Measurements from ENCODE around the gene ZNF142.

ZNF142 gene

DNA sequence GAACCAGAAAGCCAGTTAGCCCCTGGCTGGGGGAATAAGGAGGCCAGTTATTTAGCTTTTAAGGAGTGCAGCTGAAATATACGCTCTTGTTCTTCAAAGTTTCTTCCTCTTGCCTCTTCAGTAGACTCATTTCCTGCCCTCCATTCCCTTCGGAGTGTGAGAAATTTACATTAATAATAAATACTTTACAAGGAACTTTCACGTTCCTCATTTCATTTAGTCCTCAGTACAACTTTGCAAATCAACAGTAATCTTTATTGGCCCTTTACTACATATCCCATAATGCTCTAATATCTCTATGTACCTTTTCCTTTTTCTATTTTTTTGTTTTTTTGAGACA, 36.1 kb downstream of the ZNF142 start:
- Histone ChIP-seq H3K27ac (ENCODE audit: low read depth, low read length) (no peak overlapping the region), H3K4me1 (ENCODE audit: control insufficient read depth, insufficient read depth, low read length) (no peaks in the 10 kb centered on the region), H3K9ac (ENCODE audit: low read depth, low read length) (no peak overlapping the region), H3K9me3 (ENCODE audit: control insufficient read depth, insufficient read depth, low read length) (no peaks in the 10 kb centered on the region), H3K36me3 (ENCODE audit: control insufficient read depth, insufficient read depth, low read length) (no peaks in the 10 kb centered on the region), H3K27me3 (ENCODE audit: control insufficient read depth, insufficient read depth, low read length) (no peaks in the 10 kb centered on the region), H3K4me3 (ENCODE audit: low read depth, low read length) (no peak overlapping the region)

DNA sequence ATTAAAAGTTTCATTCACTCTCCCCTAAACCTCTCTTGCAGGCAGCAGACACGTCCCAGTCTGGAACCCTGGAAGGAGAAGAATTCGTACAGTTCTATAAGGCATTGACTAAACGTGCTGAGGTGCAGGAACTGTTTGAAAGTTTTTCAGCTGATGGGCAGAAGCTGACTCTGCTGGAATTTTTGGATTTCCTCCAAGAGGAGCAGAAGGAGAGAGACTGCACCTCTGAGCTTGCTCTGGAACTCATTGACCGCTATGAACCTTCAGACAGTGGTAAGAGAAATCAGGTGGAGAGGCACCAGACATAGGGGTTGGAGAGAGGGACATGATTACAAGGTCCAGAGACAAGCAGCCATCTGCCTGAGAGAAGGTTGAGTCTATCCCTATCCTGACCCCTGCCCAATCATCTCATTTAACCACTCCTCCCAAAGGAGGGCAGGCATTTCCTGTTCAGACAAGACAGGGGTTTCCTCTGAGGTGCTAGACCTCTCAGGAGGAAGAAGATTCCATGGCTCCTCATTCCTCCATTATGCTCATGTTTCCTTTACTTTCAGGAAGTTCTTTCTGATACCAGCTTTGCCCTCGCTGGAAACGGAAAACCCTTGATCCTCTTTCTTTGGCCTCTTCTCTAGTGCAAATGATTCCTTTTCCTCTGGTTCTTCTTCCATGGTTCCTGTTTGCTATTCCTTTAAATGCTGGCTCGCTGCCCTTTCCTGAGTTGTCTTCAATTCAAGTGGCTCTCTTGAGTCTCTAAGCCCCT, 36.6 kb downstream of the ZNF142 start:
- no peaks in the 10 kb centered on the region for H3K9me3 ChIP-seq (ENCODE audit: control insufficient read depth, insufficient read depth, low read length)
- no peaks in the 10 kb centered on the region for H3K27me3 ChIP-seq (ENCODE audit: control insufficient read depth, insufficient read depth, low read length)
- no peaks in the 10 kb centered on the region for H3K4me1 ChIP-seq (ENCODE audit: control insufficient read depth, insufficient read depth, low read length)
- H3K27ac ChIP-seq (ENCODE audit: low read depth, low read length): no peak overlapping the region
- no peak overlapping the region for H3K9ac ChIP-seq (ENCODE audit: low read depth, low read length)
- H3K36me3 ChIP-seq (ENCODE audit: control insufficient read depth, insufficient read depth, low read length): no peaks in the 10 kb centered on the region
- no peak overlapping the region for H3K4me3 ChIP-seq (ENCODE audit: low read depth, low read length)

DNA sequence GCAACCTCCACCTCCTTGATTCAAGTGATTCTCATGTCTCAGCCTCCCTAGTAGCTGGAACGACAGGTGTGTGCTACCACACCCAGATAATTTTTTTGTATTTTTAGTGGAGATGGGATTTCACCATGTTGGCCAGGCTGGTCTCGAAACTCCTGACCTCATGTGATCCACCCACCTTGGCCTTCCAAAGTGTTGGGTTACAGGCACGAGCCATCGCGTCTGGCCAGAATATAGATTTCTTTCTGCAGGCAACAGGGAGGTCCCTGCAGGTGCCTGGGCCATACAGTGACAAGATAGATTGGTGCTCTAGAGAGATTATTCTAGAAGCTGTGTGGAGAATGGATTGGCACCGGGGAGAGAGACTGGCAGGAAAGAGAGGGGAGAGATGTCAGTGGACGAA, 38.4 kb downstream of the ZNF142 start:
- no peak overlapping the region for H3K4me3 ChIP-seq (ENCODE audit: low read depth, low read length)
- H3K27me3 ChIP-seq (ENCODE audit: control insufficient read depth, insufficient read depth, low read length): no peaks in the 10 kb centered on the region
- no peak overlapping the region for H3K27ac ChIP-seq (ENCODE audit: low read depth, low read length)
- H3K36me3 ChIP-seq (ENCODE audit: control insufficient read depth, insufficient read depth, low read length): no peaks in the 10 kb centered on the region
- no peaks in the 10 kb centered on the region for H3K4me1 ChIP-seq (ENCODE audit: control insufficient read depth, insufficient read depth, low read length)
- H3K9ac ChIP-seq (ENCODE audit: low read depth, low read length): no peak overlapping the region
- H3K9me3 ChIP-seq (ENCODE audit: control insufficient read depth, insufficient read depth, low read length): no peaks in the 10 kb centered on the region

DNA sequence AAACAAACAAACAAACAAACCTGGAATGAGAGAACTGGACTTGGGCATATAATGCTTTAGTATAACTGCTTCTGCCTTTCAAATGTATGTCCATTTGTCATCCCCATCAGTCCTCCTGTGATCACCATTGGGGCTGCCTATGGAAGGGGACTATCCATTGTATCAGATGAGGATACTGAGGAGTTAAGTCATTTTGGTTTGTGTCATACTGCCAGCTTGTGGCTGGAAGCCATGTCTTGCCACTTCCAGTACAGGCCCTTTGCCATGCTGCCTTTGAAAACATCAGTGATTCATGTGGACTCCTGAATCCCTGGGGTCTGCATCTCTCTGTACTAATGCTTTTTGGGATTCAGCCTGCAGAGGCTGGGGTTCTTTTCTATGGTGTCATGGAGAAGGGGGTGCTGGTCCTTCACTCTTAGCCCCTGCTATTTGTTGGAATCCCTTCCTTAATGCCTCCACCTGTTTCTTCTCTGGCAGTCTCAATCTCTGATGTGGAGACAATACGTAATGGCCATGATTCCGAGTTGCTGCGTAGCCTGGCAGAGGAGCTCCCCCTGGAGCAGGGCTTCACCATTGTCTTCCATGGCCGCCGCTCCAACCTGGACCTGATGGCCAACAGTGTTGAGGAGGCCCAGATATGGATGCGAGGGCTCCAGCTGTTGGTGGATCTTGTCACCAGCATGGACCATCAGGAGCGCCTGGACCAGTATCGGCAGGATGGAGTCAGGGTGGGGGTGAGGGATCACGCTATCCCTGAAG, 41.1 kb downstream of the ZNF142 start:
- Histone ChIP-seq H3K9ac (ENCODE audit: low read depth, low read length) (no peak overlapping the region), H3K27me3 (ENCODE audit: control insufficient read depth, insufficient read depth, low read length) (no peaks in the 10 kb centered on the region), H3K9me3 (ENCODE audit: control insufficient read depth, insufficient read depth, low read length) (no peaks in the 10 kb centered on the region), H3K4me3 (ENCODE audit: low read depth, low read length) (no peak overlapping the region), H3K36me3 (ENCODE audit: control insufficient read depth, insufficient read depth, low read length) (no peaks in the 10 kb centered on the region), H3K27ac (ENCODE audit: low read depth, low read length) (no peak overlapping the region), H3K4me1 (ENCODE audit: control insufficient read depth, insufficient read depth, low read length) (no peaks in the 10 kb centered on the region)

DNA sequence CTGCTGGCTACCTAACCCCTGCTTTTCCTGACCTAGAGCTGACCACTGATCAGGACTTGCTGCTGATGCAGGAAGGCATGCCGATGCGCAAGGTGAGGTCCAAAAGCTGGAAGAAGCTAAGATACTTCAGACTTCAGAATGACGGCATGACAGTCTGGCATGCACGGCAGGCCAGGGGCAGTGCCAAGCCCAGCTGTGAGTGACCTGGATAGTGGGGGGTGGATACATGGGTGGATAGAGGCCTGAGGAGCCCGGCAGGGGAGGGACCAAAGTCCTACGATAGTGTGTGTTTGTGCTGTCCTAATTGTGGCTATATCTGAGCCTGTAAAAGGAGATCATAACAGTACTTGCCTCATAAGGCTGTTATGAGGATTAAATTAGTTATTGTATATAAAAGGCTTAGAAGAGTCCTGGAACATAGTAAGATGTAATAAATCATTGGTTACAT, 43.5 kb downstream of the ZNF142 start:
- Histone ChIP-seq H3K9ac (ENCODE audit: low read depth, low read length) (no peak overlapping the region), H3K27ac (ENCODE audit: low read depth, low read length) (no peak overlapping the region), H3K9me3 (ENCODE audit: control insufficient read depth, insufficient read depth, low read length) (no peaks in the 10 kb centered on the region), H3K27me3 (ENCODE audit: control insufficient read depth, insufficient read depth, low read length) (no peaks in the 10 kb centered on the region), H3K4me3 (ENCODE audit: low read depth, low read length) (no peak overlapping the region), H3K36me3 (ENCODE audit: control insufficient read depth, insufficient read depth, low read length) (no peaks in the 10 kb centered on the region), H3K4me1 (ENCODE audit: control insufficient read depth, insufficient read depth, low read length) (no peaks in the 10 kb centered on the region)

DNA sequence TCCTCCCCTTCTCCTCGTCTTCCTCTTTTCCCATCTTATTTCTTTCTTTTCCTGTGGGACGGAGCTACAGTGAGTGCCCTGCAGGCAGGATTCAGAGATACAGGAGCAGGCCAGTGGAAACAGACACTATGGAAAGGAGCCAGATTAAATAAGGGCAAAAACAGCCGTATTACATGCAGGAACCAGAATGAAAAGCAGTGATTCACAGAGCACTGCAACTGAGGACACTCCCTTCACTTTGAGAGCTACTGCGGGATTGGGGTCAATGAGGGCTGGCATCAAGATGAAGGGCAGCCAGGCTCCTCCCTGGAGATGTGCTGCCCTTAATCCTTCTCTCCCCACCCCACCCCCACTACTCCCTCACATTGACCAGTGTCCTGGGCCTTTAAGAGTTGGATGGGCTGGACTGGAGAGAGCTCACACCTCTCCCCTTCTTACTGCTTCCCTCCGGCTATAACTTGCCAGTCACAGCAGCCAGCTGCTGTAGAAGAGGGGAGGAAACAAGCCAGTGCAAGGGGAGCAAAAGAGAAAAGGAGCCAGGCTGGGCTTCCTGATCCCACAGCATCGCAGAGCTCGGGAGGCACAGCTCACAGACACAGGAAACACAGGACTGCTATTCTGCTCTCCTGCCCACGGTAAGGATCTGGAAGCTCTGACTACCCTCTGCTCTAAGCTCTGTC, 51.8 kb downstream of the ZNF142 start, which contains the start of gene PLCD4:
Gene PLCD4 (plus strand): TSS at position 464 of the 680 bp plus-strand sequence. CDS start 7,841 bp downstream, outside the sequence.
- Histone ChIP-seq H3K9ac (ENCODE audit: low read depth, low read length) (no peak within 1 kb of the TSS), H3K4me3 (ENCODE audit: low read depth, low read length) (no peak within 1 kb of the TSS), H3K9me3 (ENCODE audit: control insufficient read depth, insufficient read depth, low read length) (no peaks in the 10 kb centered on the region), H3K36me3 (ENCODE audit: control insufficient read depth, insufficient read depth, low read length) (no peaks in the 10 kb centered on the region), H3K27me3 (ENCODE audit: control insufficient read depth, insufficient read depth, low read length) (no peaks in the 10 kb centered on the region), H3K27ac (ENCODE audit: low read depth, low read length) (peak within 1 kb of the TSS; percentile 13), H3K4me1 (ENCODE audit: control insufficient read depth, insufficient read depth, low read length) (peaks cover 10% of the 10 kb centered on the region)

DNA sequence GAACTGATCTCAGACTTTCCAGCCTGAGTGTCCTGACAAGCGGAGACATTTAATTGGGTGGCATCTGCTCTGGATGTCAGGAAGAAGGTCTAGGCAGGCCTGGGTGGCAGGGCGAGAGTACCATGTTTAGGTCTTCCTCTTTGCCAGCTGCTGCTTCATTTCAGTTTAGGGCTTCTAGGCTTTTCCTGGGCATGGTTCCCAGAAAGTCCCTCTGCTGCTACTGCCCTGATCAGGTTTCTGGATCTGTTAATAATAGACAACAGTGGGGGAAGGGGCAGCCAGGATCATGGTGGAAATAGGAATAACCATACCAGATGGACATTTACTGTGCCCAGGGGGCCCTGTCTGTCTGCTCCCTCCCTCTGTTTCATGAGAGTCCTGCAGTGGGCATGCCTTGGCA, 54.0 kb downstream of the ZNF142 start:
- Histone ChIP-seq H3K27ac (ENCODE audit: low read depth, low read length) (no peak overlapping the region), H3K27me3 (ENCODE audit: control insufficient read depth, insufficient read depth, low read length) (no peaks in the 10 kb centered on the region)

More for the DNA sequence above, 54.0 kb downstream of the ZNF142 start:
- H3K9me3 ChIP-seq (ENCODE audit: control insufficient read depth, insufficient read depth, low read length): no peaks in the 10 kb centered on the region
- H3K9ac ChIP-seq (ENCODE audit: low read depth, low read length): no peak overlapping the region
- H3K36me3 ChIP-seq (ENCODE audit: control insufficient read depth, insufficient read depth, low read length): no peaks in the 10 kb centered on the region
- no peak overlapping the region for H3K4me3 ChIP-seq (ENCODE audit: low read depth, low read length)
- peaks cover 10% of the 10 kb centered on the region for H3K4me1 ChIP-seq (ENCODE audit: control insufficient read depth, insufficient read depth, low read length)

All from HUES48 (cell line).